ENCODE results near the gene MCC.

The MCC gene

GRCh38 chr5:113031104-113031503, 457.1 kb downstream of the MCC start:
- DNase-seq (ENCODE audit: low read depth) = no peak

DNA sequence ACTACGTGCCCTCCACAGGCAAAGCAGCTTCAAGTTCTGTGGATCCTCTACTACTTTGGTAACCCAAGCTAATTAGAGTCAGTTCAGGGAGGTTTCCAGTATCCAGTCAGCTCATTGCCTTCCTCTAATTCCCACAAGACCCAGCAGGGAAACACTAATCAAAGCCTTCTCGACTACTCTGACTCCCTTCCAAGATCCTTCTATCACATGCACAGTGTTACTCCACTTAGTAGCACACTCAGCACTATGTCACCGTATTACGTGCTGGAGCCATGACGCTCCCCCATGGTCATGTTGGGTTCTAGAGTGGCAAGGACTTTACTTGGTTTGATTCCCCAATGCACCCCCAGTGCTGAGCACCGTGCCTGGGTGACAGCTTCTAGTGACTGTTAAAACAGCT, 458.6 kb downstream of the MCC start:
- DNase-seq (ENCODE audit: low read depth) = no peak

- DNase-seq (ENCODE audit: low read depth) = no peak
These were observed 460.8 kb downstream of the MCC start for GRCh38 chr5:113027431-113027830.

DNA sequence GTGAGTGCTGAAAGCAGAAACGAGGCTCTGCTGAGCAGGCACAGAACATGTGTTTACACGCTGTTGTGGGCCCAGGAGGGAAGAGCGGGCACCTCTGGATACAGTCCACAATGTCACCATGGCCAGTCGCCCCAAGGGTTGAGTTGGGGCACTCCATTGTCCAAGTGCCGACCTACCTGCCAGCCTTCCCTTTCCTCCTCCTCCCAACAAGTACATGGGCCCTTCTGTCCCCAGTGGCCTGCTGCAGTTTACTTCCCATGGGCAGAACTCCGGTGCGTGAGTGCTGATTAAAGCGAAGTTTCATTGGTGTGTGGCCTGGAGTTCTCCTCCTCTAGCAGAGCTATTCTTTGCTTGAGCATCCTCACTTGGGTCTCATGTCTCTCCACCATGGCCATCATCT, 461.2 kb downstream of the MCC start:
- DNase-seq (ENCODE audit: low read depth) = no peak

GRCh38 chr5:113026211-113026610, 462.0 kb downstream of the MCC start:
- DNase-seq (ENCODE audit: low read depth) = no peak

DNA sequence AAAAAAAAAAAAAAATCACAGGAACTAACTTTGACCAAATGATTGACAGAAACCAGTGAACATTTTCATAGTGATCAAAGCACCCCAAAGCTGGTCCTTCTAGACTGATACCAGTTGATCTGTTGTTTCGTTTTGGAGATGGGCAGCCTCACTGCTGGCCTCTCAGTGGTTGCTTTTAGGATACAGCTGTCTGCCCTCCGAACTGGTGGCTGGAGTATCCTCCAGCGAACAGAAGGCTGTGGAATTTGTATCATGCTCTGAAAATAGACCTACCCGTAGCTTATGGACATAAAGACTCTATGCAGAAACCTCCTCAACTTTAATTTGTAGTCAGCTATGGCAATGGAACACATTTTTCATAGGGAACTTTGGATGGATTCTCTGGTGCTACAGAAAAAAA, 462.7 kb downstream of the MCC start:
- DNase-seq (ENCODE audit: low read depth) = no peak

DNA sequence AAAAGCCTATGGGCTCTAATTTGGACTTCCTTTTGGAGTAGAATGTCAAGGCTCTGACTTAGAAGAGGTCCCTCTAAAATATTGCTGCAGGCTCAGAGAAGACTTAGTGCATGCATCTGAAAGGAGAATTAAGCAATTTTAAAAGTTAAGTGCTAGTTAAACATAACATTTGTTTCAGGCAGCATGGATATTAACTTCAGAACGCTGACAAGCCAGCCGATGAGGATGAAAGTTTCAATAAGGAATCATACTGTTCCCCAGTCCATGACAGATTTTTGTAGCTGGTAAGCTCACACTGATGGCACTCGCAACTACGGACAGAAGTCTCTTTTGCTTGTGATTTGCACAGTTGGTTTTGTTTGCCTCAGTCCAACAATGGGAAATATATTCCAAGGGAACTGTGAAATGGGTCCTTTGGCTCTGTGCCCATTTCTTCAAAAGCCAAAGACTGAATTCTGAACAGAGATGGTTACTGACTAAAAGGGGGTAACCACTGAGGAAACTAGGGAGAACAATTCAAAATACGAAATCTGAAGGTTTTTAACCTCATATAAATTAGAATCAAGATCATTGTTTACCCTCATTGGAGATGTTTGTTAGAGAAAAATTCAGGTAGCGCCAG, 464.1 kb downstream of the MCC start:
- DNase-seq (ENCODE audit: low read depth) = no peak

DNA sequence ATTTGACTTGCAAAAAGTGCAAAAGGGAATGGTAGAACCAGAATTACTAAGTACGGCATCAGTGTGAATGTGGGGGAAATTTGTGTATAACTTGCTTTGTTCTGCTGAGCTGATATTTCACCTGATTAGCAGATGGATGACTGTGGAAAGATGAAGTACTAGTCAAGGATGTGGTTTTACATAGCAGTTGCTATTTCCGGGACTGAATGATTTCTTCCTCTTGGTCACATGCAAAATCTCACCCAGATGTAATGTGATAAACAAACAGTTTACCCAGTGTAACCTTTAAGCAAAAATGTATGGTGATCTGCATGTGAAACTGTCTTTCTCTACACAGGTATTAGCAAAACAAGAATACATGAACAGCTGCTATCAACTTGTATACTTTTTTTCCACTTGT, 465.6 kb downstream of the MCC start:
- no peak for DNase-seq (ENCODE audit: low read depth)

GRCh38 chr5:113020461-113021273, 467.6 kb downstream of the MCC start:
- DNase-seq (ENCODE audit: low read depth) = no peak

- DNase-seq (ENCODE audit: low read depth) = no peak
These were observed 470.2 kb downstream of the MCC start for GRCh38 chr5:113017881-113018635.

DNA sequence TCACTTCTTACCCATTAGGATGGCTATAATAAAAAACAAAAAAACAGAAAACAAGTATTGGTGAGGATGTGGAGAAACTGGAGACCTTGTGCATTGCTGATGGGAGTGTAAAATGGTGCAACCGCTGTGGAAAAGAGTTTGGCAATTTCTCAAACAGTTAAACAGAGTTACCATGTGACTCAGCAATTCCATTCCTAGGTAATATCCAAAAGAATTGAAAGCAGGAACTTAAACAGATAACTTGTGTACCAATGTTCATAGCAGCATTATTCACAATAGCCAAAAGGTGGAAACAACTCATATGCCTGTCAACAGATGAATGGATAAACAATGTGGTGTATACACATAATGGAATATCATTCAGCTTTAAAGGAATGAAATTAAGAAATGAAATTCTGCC, 482.8 kb downstream of the MCC start:
- DNase-seq (ENCODE audit: low read depth) = no peak

- DNase-seq (ENCODE audit: low read depth) = no peak
These were observed 484.5 kb downstream of the MCC start for GRCh38 chr5:113003763-113004162.

DNA sequence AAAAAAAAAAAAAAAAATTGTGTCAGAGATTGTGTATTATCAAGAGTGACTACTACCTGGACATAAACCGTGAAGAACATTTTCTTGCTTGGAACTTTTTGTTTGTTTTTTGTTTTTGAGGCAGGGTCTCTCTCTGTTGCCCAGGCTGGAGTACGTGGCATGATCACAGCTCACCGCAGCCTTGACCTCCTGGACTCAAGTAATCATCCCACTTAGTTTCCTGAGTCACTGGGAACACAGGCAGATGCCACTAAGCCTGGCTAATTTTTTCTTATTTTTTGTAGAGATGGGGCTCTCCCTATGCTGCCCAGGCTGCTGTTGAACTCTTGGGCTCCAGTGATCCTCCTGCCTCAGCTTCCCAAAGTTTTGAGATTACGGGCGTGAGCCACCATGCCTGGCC, 485.8 kb downstream of the MCC start:
- DNase-seq (ENCODE audit: low read depth) = no peak

GRCh38 chr5:113000466-113000865, 487.8 kb downstream of the MCC start:
- no peak for DNase-seq (ENCODE audit: low read depth)

GRCh38 chr5:112998296-112998695, 490.0 kb downstream of the MCC start:
- no peak for DNase-seq (ENCODE audit: low read depth)

DNA sequence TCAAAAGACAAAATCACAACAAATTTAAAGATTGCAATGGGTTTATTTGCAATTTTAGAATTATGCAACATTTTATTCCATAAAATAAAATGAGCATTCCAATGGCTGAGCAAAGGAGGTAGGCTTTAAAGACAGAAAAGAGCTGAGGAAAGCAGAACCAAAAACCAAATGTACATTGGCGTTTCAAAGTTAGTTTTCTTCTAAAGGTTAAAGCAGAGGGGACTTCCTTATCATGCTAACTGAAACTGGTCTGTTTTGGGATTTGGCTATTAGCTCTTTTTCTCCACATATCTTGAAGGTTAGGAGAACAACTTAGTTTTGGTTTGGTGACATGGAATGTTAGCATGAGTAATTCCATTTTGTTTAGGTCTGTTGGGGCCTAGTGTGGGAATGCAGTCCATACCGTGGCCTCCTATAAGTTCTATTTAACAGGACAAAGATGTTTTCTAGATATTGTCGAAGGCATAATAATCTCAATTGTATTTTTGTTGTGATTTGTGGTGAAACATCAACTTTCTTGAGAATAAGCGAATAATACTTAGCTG, 491.4 kb downstream of the MCC start:
- DNase-seq (ENCODE audit: low read depth) = no peak

DNA sequence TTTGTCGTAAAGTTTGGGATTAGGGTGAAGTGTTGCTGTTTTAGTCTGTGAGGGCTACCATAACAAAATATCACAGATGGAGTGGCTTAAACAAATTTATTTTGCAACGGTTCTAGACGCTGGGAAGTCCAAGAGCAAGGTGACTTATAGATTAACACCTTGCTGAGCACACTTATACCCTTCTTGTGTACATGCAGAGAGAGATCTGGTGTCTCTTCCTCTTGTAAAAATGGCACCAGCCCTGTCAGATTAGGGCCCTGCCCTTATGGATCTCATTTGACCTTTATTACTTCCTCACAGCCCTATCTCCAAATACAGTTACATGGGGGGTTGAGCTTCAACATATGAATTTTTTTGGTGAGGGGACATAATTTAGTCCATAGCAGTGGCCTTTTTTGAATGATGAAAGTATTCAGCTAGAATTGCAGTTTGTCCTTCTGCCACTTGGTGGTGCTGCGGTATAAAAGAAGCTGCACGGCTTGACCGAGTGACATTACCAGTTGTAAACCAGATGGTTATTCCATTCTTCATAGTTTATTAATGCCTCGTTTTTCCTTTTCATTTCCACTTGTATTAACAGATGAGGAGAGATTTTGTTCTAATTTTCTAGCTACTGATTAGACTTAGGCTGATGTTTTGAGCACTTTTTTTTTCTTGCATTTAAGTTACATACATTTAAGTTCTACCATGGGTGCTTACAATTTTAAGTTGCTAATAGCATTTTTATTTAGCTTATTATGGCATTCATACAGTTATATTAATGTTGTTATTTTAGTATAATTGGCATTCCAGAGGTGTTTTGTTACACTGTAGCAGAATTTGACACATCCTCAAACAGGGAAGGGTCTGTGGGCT, 492.3 kb downstream of the MCC start:
- peak; percentile 66 for DNase-seq (ENCODE audit: low read depth)

GRCh38 chr5:112986224-112986623, 502.0 kb downstream of the MCC start:
- DNase-seq (ENCODE audit: low read depth) = no peak

DNA sequence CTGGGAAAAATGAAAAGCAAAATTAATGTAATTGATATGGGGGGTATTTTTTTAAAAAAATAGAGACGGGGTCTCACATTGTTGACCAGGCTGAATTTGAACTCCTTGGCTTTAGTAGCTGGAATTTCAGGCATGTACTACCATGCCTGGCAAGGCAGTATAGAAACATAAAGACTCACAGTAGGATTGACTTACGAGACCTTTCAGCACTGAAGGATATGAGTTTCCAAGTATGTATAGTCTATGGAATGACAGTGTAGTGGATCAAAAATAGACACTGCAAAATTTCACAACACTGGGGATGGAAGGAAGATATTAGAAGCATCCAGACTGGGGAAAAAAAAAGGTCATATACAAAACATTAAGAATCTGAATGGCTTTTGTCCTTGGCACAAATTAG, 504.9 kb downstream of the MCC start:
- DNase-seq (ENCODE audit: low read depth) = no peak

GRCh38 chr5:112979723-112980122, 508.5 kb downstream of the MCC start:
- no peak for DNase-seq (ENCODE audit: low read depth)

GRCh38 chr5:112978836-112979235, 509.4 kb downstream of the MCC start:
- DNase-seq (ENCODE audit: low read depth) = no peak

DNA sequence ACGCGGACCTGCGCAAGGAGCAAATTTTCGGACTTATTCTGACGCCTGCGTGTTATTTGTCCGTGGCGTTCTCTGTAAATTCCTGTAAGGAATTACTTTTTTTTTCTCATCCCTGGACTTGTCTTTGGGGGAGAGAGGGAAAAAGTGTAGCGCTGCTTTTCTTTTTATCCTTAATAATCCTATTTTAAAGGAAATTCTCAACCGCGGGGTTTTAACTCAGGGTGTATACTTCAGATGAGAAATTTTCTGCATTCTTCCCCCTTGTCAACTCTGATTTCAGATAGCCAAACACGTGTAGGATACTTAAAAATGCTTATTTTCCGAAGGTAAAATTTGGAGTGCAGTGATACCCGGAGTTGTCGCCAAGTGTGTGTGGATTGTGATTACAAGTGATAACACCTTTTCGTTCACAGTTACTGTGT, 510.8 kb downstream of the MCC start:
- DNase-seq (ENCODE audit: low read depth) = no peak
